Astrocyte of the spinal cord (primary cell): ENCODE measurements around the gene ERI2.
"Not testable (repeated sequence)": the region's sequence is repeated elsewhere in the genome, so short reads cannot be mapped to it uniquely, and the experiment has no call there.

Experiments
- DNase-seq: peaks from one replicate; pipeline ENCODE4 v3.0.0; 2011; ENCODE audit warnings: low read depth, low spot score
- H3K4me3 ChIP-seq: 2 replicates; pipeline ENCODE4 v1.5.1; 2011; ENCODE audit warnings: low read depth, mild to moderate bottlenecking, low read length, moderate library complexity
- CTCF ChIP-seq: IDR thresholded peaks from 2 replicates; pipeline ENCODE4 v1.5.1; 2012; ENCODE audit warnings: low read depth, mild to moderate bottlenecking, low read length, inconsistent platforms
- in situ Hi-C: cut with HindIII; loops from 2 replicates; pipeline ENCODE4 v1.10.0; 2017; ENCODE audit warnings: low sequenced_read_pairs

The ERI2 gene

GRCh38 chr16:20773679-20774078 lies 32.6 kb downstream of the ERI2 start:
- no peak for DNase-seq
- no peak overlapping the region for H3K4me3 ChIP-seq
- in situ Hi-C loops: no loop called here
- no peak for TF ChIP-seq CTCF

GRCh38 chr16:20768818-20769217 lies 37.5 kb downstream of the ERI2 start:
- DNase-seq: no peak
- no peak for TF ChIP-seq CTCF
- in situ Hi-C loops: no loop called here
- no peak overlapping the region for H3K4me3 ChIP-seq

GRCh38 chr16:20768121-20768520 lies 38.2 kb downstream of the ERI2 start:
- no peak for DNase-seq
- in situ Hi-C loops: no loop called here
- TF ChIP-seq CTCF: no peak

GRCh38 chr16:20767577-20767976 lies 38.7 kb downstream of the ERI2 start:
- DNase-seq: no peak
- in situ Hi-C loops: no loop called here
- no peak overlapping the region for H3K4me3 ChIP-seq
- TF ChIP-seq CTCF: no peak

More at GRCh38 chr16:20768121-20768520, 38.2 kb downstream of the ERI2 start:
- no peak overlapping the region for H3K4me3 ChIP-seq

- in situ Hi-C loops: no loop called here
- TF ChIP-seq CTCF: no peak
- no peak overlapping the region for H3K4me3 ChIP-seq
- DNase-seq: no peak
These were observed 40.0 kb downstream of the ERI2 start for GRCh38 chr16:20766294-20766693.

- in situ Hi-C loops: no loop called here
- no peak for DNase-seq
- H3K4me3 ChIP-seq: no peak overlapping the region
- TF ChIP-seq CTCF: no peak
These were observed 40.5 kb downstream of the ERI2 start for GRCh38 chr16:20765732-20766131.

GRCh38 chr16:20764448-20764847 lies 41.8 kb downstream of the ERI2 start:
- H3K4me3 ChIP-seq, DNase-seq, in situ Hi-C loops: not testable (repeated sequence)
